GM12878 (cell line): ENCODE data around the gene TMEM109. TPM values are rescaled to one million over a fixed set of nuclear protein-coding genes. Genes with fewer than 3 reads are reported as not detected.

Source experiments
- ATAC-seq: fragments of 200-7000 bp; cut with Tn5 transposase; 3 replicates; pipeline ENCODE4 v1.9.1; 2020; ENCODE audit warnings: mild to moderate bottlenecking, moderate library complexity
- BruUV-seq: library from RNA; stranded (reverse); fragments of 400-500 nt; replicated peaks from 2 replicates; lab custom pipeline; 2021; lab: Mats Ljungman, UMichigan
- CTCF ChIA-PET: fragments of 300-600 bp; sonication (Branson Sonifier 250); formaldehyde crosslinking; extraction: SDS; loops from one replicate; lab custom pipeline; 2021; ENCODE audit warnings: inconsistent platforms; lab: Yijun Ruan, JAX
- POLR2A ChIA-PET: fragments of 350-600 bp; formaldehyde crosslinking; extraction: SDS; loops from one replicate; lab custom pipeline; 2021; ENCODE audit warnings: inconsistent platforms; lab: Charles Lee
- RAD21 ChIA-PET: fragments of 300-600 bp; sonication (Branson Sonifier 250); formaldehyde crosslinking; loops from one replicate; lab custom pipeline; 2023; ENCODE audit warnings: antibody characterized with exemption; ENCODE audit not compliant: unreplicated experiment; lab: Charles Lee
- SMC1A ChIA-PET: fragments of 300-600 bp; sonication (Branson Sonifier 250); formaldehyde crosslinking; loops from one replicate; lab custom pipeline; 2023; ENCODE audit not compliant: unreplicated experiment, uncharacterized antibody; lab: Charles Lee
- DNase-seq: peaks from one replicate; pipeline ENCODE4 v3.0.0-alpha.2; 2011; ENCODE audit warnings: low read depth, low spot score
- FAIRE-seq: peaks from 3 replicates; lab custom pipeline; 2011; peaks lifted over from hg19 to GRCh38; lab: Jason Lieb, UNC
- H2AFZ ChIP-seq: 2 replicates; pipeline ENCODE4 v1.6.0; 2011; ENCODE audit warnings: low read depth, low read length, control low read depth; ENCODE audit not compliant: control insufficient read depth
- H3K27ac ChIP-seq: 2 replicates; pipeline ENCODE4 v1.5.1; 2011; ENCODE audit warnings: control low read depth; ENCODE audit not compliant: control insufficient read depth, insufficient read depth
- H3K27me3 ChIP-seq, 2 experiments: replicated peaks in 1 of 2; 2 replicates each; pipeline versions ENCODE4 v1.6.0 to v1.6.1; 2011; ENCODE audit warnings: low read length in 1 of 2; ENCODE audit not compliant: control insufficient read depth in 2 of 2, insufficient read depth in 2 of 2
- H3K36me3 ChIP-seq, 2 experiments: 2 replicates each; pipeline ENCODE4 v1.5.1; 2011; ENCODE audit warnings: low read length in 1 of 2; ENCODE audit not compliant: control insufficient read depth in 2 of 2, insufficient read depth in 2 of 2
- H3K4me1 ChIP-seq: 2 replicates; pipeline ENCODE4 v1.6.1; 2011; ENCODE audit warnings: mild to moderate bottlenecking, low read length, moderate library complexity, mixed read lengths; ENCODE audit not compliant: control insufficient read depth, insufficient read depth
- H3K4me2 ChIP-seq: 2 replicates; pipeline ENCODE4 v1.6.0; 2011; ENCODE audit warnings: control low read depth; ENCODE audit not compliant: control insufficient read depth, insufficient read depth
- H3K4me3 ChIP-seq: fragments of 200-600 bp; sonication (generic); 2 replicates; pipeline ENCODE4 v1.5.1; 2016
- H3K79me2 ChIP-seq: 2 replicates; pipeline ENCODE4 v1.6.0; 2011; ENCODE audit warnings: low read length; ENCODE audit not compliant: control insufficient read depth, insufficient read depth
- H3K9ac ChIP-seq: 2 replicates; pipeline ENCODE4 v1.8.0; 2011; ENCODE audit warnings: low read length, control low read depth, mixed read lengths; ENCODE audit not compliant: control insufficient read depth, insufficient read depth
- H3K9me3 ChIP-seq: replicated peaks from 3 replicates; pipeline ENCODE4 v1.5.1; 2011; ENCODE audit warnings: mild to moderate bottlenecking, low read length; ENCODE audit not compliant: control insufficient read depth, insufficient read depth
- H4K20me1 ChIP-seq: 2 replicates; pipeline ENCODE4 v1.6.0; 2011; ENCODE audit not compliant: control insufficient read depth, insufficient read depth
- BCL11A ChIP-seq: IDR thresholded peaks from 2 replicates; pipeline ENCODE4 v1.6.1; 2011; ENCODE audit warnings: low read depth, low read length
- CEBPZ ChIP-seq: fragments of 150-350 bp; IDR thresholded peaks from 2 replicates; pipeline ENCODE4 v1.6.1; 2016; ENCODE audit warnings: low read depth, low read length
- E2F8 ChIP-seq: fragments of 450-650 bp; IDR thresholded peaks from 2 replicates; pipeline ENCODE4 v1.6.1; 2018; ENCODE audit warnings: mild to moderate bottlenecking, low read depth, moderate library complexity; ENCODE audit not compliant: partially characterized antibody
- FOXM1 ChIP-seq: IDR thresholded peaks from 2 replicates; pipeline ENCODE4 v1.6.1; 2012; ENCODE audit warnings: low read depth, mild to moderate bottlenecking, inconsistent platforms, low read length, moderate library complexity
- IRF4 ChIP-seq: IDR thresholded peaks from 2 replicates; pipeline ENCODE4 v1.6.1; 2011; ENCODE audit warnings: low read depth, low read length
- MYB ChIP-seq: fragments of 150-350 bp; IDR thresholded peaks from 2 replicates; pipeline ENCODE4 v1.6.1; 2014; ENCODE audit warnings: mild to moderate bottlenecking, low read depth, low read length, borderline replicate concordance
- NFIC ChIP-seq: IDR thresholded peaks from 2 replicates; pipeline ENCODE4 v1.6.1; 2012; ENCODE audit warnings: low read depth, mild to moderate bottlenecking, inconsistent platforms, low read length, moderate library complexity
- REST ChIP-seq: IDR thresholded peaks from 2 replicates; pipeline ENCODE4 v1.6.1; 2012; ENCODE audit warnings: mild to moderate bottlenecking, low read depth, low read length
- SREBF1 ChIP-seq: IDR thresholded peaks from 2 replicates; pipeline ENCODE4 v1.6.1; 2012; ENCODE audit warnings: mild to moderate bottlenecking, low read length
- TBL1XR1 ChIP-seq: IDR thresholded peaks from 2 replicates; pipeline ENCODE4 v1.6.1; 2012; ENCODE audit warnings: low read depth, low read length, improper control_type of control experiment
- TCF3 ChIP-seq: IDR thresholded peaks from 2 replicates; pipeline ENCODE4 v1.6.1; 2012; ENCODE audit warnings: low read depth, mild to moderate bottlenecking, low read length, borderline replicate concordance; ENCODE audit not compliant: insufficient read depth
- WRNIP1 ChIP-seq: IDR thresholded peaks from 2 replicates; pipeline ENCODE4 v1.6.1; 2011; ENCODE audit warnings: low read depth, low read length, improper control_type of control experiment, borderline replicate concordance
- WGBS: methylation state at CpG from one replicate; pipeline ENCODE4 v1.1.6; 2016; ENCODE audit warnings: low lambda C conversion rate; ENCODE audit not compliant: insufficient replicate concordance, insufficient coverage; ENCODE audit errors: missing lambda C conversion rate; 5-methylcytosine and 5-hydroxymethylcytosine counted together
- in situ Hi-C: fragments of 300-500 bp; cut with MboI; formaldehyde crosslinking; loops from 9 replicates; pipeline ENCODE4 v1.14.3; 2018; ENCODE audit warnings: mixed read lengths
- intact Hi-C: fragments of 100-400 bp; cut with micrococcal nuclease; formaldehyde crosslinking; loops from one replicate; pipeline ENCODE4 v1.14.2; 2022; ENCODE audit not compliant: unreplicated experiment
- polyA plus RNA-seq, 11 experiments: library from polyadenylated mRNA; depleted of rRNA in 4 of 11; unstranded in 6 of 11; stranded (reverse) in 5 of 11; fragments of >200 nt; fragmentation: Nextera tagmentation in 4 of 11; fragmentation: Illumina TruSeq in 1 of 11; extraction: Ambion mirVana in 4 of 11; extraction: Trizol in 1 of 11; gene quantifications; 1 replicate in 1 of 11; 2 replicates in 10 of 11; pipeline versions ENCODE4 v1.2.1 to v1.2.3, GENCODE V29; 2011 to 2016; ENCODE audit warnings: inconsistent platforms in 2 of 11, missing spikeins in 2 of 11, low read depth in 1 of 11
- total RNA-seq, 4 experiments: library from RNA; depleted of rRNA in 3 of 4; stranded (reverse); fragments of >200 nt in 3 of 4; fragmentation: Illumina TruSeq in 1 of 4; extraction: Trizol in 1 of 4; gene quantifications; 2 replicates each; pipeline versions ENCODE4 v1.2.1 to v1.2.3, GENCODE V29; 2013 to 2021

TMEM109 gene
- total and polyA plus RNA-seq, 10 of the 15 experiments (the other 5 are each of a cell fraction or from before 2014, with no cell fraction given) = 21.9 to 199 (median 85.2) TPM

GRCh38 chr11:60895687-60896086 is 18.3 kb upstream of the TMEM109 start:
- TF ChIP-seq NFIC (no peak), TCF3 (no peak), REST (no peak), MYB (no peak), TBL1XR1 (no peak), E2F8 (no peak), IRF4 (no peak), CEBPZ (no peak), SREBF1 (no peak), WRNIP1 (no peak), BCL11A (no peak), FOXM1 (no peak)
- ChIA-PET POLR2A (interaction anchor here (1.2 kb wide), 2 partner anchors 9 to 23 kb away, joined by 3 to 5 read pairs; no protein-coding TSS in a partner anchor), RAD21 (interaction anchor here (1.5 kb wide), 1 partner anchor 9 kb away, joined by 3 read pairs; no protein-coding TSS in a partner anchor), SMC1A (interaction anchor here (0.7 to 1.5 kb wide), 2 partner anchors 63 to 131 kb away, joined by 3 read pairs; no protein-coding TSS in a partner anchor), CTCF (interaction anchor here (0.7 to 2.9 kb wide), 5 partner anchors 9 to 292 kb away, joined by 3 to 11 read pairs (median 6); no protein-coding TSS in a partner anchor)
- ATAC-seq (no peak), FAIRE-seq (no peak), DNase-seq (no peak)
- no peak overlapping the region for H3K9ac ChIP-seq
- peaks cover 4% of the 10 kb centered on the region; the same call in 1 of the 2 replicates for H4K20me1 ChIP-seq
- H3K4me3 ChIP-seq = no peak overlapping the region
- no peak overlapping the region for H2AFZ ChIP-seq
- intact Hi-C loops (loop anchor here (5.0 kb wide), 1 partner anchor 193 kb away; no protein-coding TSS in a partner anchor), in situ Hi-C loops (loop anchor here (5.0 kb wide), 1 partner anchor 58 kb away; no protein-coding TSS in a partner anchor)
- H3K79me2 ChIP-seq = no peaks in the 10 kb centered on the region
- BruUV-seq = no TSS peak
- WGBS = 72% methylated on average over 5 of the region's 5 CpGs
- no peak overlapping the region for H3K27ac ChIP-seq
- no peak overlapping the region for H3K4me2 ChIP-seq
- H3K4me1 ChIP-seq = no peaks in the 10 kb centered on the region; the same call in 1 of the 2 replicates
- no peaks in the 10 kb centered on the region for H3K27me3 ChIP-seq
- H3K9me3 ChIP-seq = no peaks in the 10 kb centered on the region
- H3K36me3 ChIP-seq = peaks cover 21 to 54% of the 10 kb centered on the region in 2 experiments
